ENCODE data around the gene CCDC91. TPM values are rescaled to one million over a fixed set of nuclear protein-coding genes. Genes with fewer than 3 reads are reported as not detected.

CCDC91 gene
- total RNA-seq, 1 donor from 2014 or later, result 30.2 TPM

DNA sequence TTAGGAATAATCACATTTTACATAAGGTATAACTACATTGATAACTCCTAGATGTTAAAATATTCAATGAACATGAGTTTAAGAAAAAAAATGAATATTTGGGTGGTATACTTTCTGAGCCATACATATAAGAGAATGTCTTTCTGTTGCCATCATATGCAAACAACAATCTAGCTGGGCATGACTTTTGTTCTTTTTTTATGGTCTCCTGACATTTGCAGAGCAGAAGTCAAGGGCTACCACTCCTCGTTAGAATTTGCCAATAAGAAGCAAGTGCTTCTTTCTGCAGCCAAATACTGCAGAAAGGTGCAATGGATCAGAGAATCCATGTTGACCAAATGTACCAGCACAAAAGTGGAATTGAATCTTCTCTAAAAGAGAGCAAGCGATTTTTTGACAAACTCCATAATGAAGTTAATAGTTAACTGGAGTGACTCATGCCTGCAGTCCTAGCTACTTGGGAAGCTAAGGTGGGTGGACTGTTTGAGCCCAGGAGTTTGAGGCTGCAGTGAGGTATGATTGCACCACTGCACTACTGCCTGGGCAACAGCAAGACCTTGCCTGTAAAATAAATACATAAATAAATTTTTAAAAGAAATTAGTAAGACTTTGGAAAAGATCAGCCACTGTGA, 25.5 kb upstream of the CCDC91 start:
- no peak for TF ChIP-seq CTCF (IDR thresholded peaks at IDR 0.05)
- no peaks in the 10 kb centered on the region for H3K9me3 ChIP-seq
- ATAC-seq, result no peak

GRCh38 chr12:28167981-28168485, 22.2 kb upstream of the CCDC91 start:
- Histone ChIP-seq H3K4me1 (no peaks in the 10 kb centered on the region), H3K27me3 (ENCODE audit: low read depth) (no peaks in the 10 kb centered on the region), H3K9me3 (no peaks in the 10 kb centered on the region), H3K4me3 (no peak overlapping the region), H3K36me3 (no peaks in the 10 kb centered on the region), H3K27ac (no peak overlapping the region)
- ATAC-seq (no peak), DNase-seq (no peak)
- intact Hi-C loops (cut with DNase I), result no loop called here
- TF ChIP-seq CTCF (IDR thresholded peaks at IDR 0.05), result no peak

More for the DNA sequence above, 25.5 kb upstream of the CCDC91 start:
- H3K27me3 ChIP-seq (ENCODE audit: low read depth), result no peaks in the 10 kb centered on the region
- no peak overlapping the region for H3K4me3 ChIP-seq
- H3K27ac ChIP-seq, result no peak overlapping the region
- H3K4me1 ChIP-seq, result no peaks in the 10 kb centered on the region
- no peaks in the 10 kb centered on the region for H3K36me3 ChIP-seq
- no peak for DNase-seq
- intact Hi-C loops (cut with DNase I), result no loop called here

- Histone ChIP-seq H3K36me3 (no peaks in the 10 kb centered on the region), H3K27ac (no peak overlapping the region), H3K4me1 (no peaks in the 10 kb centered on the region), H3K4me3 (no peak overlapping the region), H3K9me3 (no peaks in the 10 kb centered on the region), H3K27me3 (ENCODE audit: low read depth) (no peaks in the 10 kb centered on the region)
- ATAC-seq (no peak), DNase-seq (no peak)
- intact Hi-C loops (cut with DNase I), result no loop called here
- TF ChIP-seq CTCF (IDR thresholded peaks at IDR 0.05), result no peak
Measured at GRCh38 chr12:28171356-28172060, 18.7 kb upstream of the CCDC91 start.

GRCh38 chr12:28172434-28173030, 17.7 kb upstream of the CCDC91 start:
- TF ChIP-seq CTCF (IDR thresholded peaks at IDR 0.05), result peak; percentile 43
- no peak for DNase-seq
- intact Hi-C loops (cut with DNase I), result no loop called here
- no peak for ATAC-seq
- Histone ChIP-seq H3K4me3 (no peak overlapping the region), H3K27me3 (ENCODE audit: low read depth) (no peaks in the 10 kb centered on the region), H3K4me1 (no peaks in the 10 kb centered on the region), H3K36me3 (no peaks in the 10 kb centered on the region), H3K9me3 (no peaks in the 10 kb centered on the region), H3K27ac (no peak overlapping the region)

DNA sequence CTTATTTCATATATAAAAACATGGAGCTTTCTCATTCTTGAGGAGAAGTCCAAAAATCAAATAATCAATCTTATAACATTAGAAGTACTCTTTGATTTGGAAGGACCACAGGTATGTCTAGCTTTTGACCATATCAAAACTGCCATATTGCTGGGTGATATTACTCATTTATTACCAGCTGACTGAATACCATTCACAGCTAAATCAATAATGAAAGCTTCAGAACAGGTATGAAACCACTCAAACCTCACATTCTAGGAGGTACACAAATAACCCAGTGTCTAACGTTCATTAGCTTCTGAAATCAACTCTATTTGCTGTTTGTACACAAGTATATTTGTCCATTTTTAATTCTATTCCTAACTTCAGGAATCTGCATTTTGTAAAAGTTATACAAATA, 16.8 kb upstream of the CCDC91 start:
- H3K36me3 ChIP-seq, result no peaks in the 10 kb centered on the region
- H3K4me1 ChIP-seq, result no peaks in the 10 kb centered on the region
- no peaks in the 10 kb centered on the region for H3K27me3 ChIP-seq (ENCODE audit: low read depth)
- no peaks in the 10 kb centered on the region for H3K9me3 ChIP-seq
- no peak for ATAC-seq
- no peak for TF ChIP-seq CTCF (IDR thresholded peaks at IDR 0.05)
- no peak overlapping the region for H3K27ac ChIP-seq
- no peak for DNase-seq
- intact Hi-C loops (cut with DNase I), result no loop called here
- no peak overlapping the region for H3K4me3 ChIP-seq
